Measurements from ENCODE around the gene MSL3B.

The MSL3B gene

DNA sequence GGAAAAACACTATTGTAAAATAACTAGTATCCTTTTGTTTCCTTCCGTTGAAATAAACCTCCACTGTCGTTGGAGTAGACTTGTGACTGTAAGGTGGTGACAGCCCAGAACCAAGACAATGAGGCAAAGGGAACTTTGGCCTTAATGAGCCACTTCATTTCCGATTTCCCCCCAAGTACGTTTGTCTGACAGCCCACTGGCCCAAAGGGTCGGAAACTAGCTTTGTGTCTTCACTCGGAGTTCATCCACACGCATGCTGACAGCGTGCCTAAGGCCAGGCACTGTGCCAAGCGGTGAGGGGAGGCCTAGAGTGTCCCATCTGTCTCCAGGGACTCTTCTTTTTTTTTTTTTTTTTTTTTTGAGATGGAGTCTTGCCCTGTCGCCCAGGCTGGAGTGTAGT lies 34.8 kb downstream of the MSL3B start:
- DNase-seq (ENCODE audit: low read depth in 3 of 3) = no peak

DNA sequence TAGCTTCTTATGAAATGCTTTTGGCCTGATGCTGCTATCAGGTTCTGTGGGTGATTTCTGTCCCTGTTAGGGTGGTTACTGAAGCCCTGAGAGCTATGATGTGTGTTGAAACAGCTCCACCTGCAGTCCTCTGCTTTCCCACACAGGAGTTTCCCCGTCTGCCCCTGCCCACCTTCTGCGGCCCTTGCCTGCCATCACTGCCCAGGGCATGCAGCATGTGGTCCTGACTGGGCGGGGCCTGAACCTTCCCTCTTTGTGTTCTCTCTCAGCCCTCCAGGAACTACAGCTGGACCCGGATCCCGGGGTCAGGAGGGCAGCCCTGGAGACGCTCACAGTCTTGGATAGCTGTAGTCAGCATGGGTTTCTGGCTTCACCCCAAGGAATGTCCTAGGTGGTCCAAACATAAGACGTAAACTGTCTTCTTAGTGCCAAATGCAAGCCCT lies 35.3 kb downstream of the MSL3B start:
- no peak for DNase-seq (ENCODE audit: low read depth in 3 of 3)

DNA sequence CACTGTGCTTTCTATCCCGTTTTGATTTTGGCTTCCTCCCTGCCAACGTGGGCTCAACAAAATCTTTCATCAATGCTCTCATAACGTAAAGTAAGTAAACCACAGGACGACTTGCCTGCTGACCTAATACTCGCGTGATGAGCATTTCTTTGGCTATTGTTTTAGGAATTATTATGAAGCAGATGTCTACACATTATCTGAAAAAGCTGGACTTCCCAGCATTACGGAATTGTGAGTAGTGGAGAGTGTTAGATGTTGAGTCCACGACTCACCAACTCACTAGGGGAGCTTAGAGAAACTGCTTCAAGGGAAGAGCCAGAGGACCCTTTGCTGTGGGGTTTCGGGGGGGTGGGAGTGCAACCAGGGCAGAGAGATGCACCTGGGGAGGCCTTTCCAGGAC lies 35.8 kb downstream of the MSL3B start:
- no peak for DNase-seq (ENCODE audit: low read depth in 3 of 3)

DNA sequence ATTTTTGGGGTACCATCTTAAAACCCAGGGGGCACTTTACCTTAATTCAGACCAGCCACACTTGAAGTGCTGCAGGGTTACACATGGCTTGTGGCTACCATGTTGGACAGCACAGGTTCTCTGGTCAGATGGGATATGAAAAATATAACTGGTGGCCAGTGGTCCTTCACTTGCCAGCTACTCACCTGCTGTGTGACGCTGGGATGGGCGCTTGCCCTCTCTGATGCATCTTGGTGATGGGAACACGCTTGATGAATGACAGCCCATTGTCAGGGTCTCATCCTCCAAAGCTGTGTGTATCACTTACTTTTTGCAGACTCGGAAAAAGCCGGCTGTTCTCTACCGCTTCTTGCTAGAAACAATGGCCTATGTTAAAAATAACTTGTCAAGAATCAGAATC lies 36.3 kb downstream of the MSL3B start:
- DNase-seq (ENCODE audit: low read depth in 3 of 3) = no peak

DNA sequence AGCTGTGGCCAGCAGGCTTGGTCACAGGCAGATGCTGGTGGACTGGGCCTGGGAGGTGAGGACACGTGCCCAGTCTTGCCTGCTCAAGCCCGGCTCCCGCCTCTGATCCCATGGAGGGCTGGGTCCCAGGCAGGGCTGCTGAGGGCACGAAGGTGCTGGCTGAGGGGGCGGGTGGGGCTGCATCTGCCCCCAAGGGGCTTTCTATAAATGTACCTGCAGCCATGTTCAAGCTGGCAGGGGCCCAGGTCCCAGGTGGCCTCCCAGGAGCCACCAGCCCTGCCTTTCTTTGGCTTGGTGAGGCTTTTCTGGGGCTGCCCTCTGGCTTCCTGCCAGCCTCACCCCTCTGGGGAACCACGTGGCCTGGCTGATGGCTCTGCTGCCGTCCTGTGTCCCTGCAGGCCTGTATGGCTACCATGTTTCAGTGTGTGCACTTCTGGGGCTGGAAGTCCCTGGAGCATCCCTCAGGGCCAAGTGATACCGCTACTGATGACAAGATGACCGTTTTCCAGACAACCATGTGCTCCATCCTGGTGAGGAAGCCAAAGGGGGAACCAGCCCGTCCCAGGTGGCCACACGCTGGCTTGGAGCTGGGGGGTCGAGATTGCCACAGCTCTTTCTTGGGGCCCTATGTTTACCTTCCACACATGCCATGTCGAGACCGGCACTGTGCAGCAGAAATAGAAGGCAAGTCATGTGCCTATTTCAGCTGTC lies 37.0 kb downstream of the MSL3B start:
- no peak for DNase-seq (ENCODE audit: low read depth in 3 of 3)

DNA sequence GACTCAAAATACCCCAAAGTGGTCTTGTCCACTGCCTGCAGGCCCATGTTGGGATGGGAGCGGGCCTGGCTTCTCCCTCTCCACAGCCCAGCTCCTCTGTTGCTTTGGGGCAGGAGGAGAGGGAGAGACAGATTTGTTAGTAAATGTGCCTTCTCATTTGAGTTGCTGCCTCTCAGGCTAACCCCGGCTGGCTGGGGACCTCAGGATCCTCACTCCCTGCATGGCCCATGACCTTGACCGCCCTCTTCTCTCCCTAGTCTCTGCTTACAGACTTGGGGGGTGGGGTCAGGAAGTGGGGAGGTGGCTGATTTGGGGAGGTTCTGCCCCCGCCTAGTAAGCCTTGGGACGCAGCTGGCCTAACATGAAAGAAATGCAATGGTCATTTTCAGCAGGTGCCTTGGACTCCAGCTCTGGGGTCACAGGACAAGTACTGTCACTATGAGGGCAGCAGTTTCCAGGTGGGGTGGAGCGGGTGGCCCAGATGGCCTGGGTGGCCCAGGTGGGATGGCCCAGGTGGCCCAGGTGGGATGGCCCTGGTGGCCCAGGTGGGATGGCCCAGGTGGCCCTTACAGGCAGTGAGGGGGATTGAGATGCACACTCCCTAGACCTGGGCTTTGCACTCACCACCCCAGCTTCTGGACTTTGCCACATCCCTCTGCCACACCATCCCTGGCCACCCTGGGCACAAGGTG lies 37.9 kb downstream of the MSL3B start:
- DNase-seq (ENCODE audit: low read depth in 3 of 3) = no peak

DNA sequence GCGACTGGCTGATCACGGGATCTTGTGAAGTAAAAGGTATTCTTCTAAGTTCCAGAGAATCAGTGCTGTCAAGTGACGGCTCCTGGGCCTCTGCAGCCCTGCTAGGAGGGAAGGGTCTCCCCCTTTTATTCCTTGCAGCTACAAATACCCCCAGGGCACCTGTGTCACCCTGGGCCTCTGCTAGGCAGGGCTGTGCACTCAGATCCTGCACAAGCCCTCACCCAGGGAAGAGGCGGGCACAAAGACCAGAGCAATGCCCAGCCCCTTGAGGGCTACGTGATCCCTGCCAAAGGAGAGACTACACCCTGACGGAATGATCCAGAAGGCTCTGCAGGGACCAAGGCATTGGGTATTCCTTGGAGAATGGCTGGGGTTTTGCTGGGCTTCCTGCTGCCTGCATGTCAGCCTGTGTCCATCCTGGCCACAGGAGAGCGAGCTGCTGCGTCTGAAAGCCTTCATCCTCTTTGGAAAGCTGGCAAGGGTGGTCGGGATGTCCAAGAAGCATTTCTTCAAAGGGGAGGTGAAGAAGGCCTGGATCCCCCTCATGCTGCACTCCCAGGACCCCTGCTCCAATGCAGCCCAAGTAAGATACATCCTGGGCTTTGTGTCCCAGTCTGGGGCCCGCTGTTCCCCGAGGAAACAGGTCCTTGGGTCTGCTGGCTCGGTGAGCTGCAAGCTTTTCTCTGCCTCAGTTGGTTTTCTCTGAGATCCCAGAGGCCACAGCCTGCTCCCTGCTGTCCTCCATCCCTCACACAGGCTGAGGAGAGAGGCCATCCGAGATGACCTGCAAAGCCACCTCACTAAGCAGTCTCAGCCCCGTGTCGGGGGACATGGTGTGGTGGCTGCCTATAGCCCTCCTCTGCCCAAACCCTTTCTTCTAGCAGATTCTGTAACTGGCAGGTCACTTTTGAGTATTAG lies 38.7 kb downstream of the MSL3B start:
- DNase-seq (ENCODE audit: low read depth in 3 of 3) = no peak

DNA sequence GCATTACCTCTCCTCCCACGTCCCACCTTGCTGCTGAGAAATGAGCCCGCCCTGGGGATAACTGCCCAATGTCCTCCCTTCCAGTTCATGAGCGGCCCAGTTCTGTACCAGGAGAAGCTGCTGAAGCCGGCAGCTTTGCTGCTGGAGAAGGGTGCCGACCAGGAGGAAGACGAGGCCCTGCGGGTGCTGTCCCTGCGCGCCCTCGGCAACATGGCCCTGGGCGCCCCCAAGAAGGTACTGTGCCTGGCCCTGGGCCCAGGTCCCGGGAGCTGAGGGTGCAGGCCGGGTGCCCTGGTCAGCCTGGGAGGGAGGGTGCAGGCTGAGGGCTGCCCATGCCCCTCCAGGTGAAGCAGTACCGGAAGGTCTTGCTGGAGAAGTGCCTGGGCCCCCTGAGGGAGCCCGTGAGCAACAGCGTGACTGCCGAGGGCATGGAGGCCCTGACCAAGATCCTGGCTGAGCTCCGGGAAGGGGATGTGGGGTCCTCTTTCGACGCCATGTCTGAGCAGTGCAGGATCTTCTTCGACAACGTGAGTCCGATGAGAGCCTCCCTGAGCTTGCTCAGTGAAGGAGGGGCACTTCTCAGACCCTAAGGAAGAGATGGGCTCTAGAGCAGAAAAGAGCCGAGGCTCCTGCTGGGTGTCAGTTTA lies 39.5 kb downstream of the MSL3B start:
- DNase-seq (ENCODE audit: low read depth in 3 of 3) = no peak

DNA sequence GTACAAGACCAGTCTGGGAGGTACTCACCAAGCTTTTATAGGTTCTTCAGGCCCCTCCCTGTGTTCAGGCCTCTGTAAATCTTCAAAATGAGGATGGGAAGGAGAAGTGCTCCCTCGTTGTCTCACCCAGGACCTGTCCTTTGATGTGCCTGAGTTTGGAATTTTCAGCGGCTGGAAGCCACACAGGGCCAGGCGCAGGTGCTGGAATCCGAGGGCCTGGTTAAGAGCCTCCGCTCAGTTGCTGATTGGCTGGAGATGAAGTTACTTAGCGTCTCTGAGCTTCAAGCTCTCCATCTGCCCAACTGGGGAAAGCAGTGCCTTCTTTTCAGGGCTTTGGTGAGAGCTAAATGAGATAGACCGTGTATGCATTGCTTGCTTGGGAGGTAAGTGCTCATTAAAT lies 43.8 kb downstream of the MSL3B start:
- DNase-seq (ENCODE audit: low read depth in 3 of 3) = no peak

DNA sequence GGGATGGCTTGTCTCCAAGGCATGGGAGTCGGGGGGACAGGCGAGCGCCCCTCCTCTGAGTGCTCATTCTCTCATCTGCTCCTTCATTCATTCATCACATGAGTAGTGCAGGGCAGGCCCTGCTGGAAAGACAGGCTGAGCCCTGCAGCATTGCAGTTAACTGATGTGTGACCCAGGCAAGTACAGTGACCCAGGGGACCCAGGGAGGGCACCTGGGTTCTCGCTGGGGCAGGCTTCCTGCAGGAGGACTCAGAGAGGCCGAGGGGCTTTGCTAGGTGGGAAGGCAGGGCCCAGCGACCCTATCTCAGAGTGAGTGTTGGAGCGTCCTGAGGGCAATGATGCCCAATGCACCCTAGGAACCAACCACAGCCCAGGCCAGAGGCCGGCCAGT lies 44.5 kb downstream of the MSL3B start:
- no peak for DNase-seq (ENCODE audit: low read depth in 3 of 3)

DNA sequence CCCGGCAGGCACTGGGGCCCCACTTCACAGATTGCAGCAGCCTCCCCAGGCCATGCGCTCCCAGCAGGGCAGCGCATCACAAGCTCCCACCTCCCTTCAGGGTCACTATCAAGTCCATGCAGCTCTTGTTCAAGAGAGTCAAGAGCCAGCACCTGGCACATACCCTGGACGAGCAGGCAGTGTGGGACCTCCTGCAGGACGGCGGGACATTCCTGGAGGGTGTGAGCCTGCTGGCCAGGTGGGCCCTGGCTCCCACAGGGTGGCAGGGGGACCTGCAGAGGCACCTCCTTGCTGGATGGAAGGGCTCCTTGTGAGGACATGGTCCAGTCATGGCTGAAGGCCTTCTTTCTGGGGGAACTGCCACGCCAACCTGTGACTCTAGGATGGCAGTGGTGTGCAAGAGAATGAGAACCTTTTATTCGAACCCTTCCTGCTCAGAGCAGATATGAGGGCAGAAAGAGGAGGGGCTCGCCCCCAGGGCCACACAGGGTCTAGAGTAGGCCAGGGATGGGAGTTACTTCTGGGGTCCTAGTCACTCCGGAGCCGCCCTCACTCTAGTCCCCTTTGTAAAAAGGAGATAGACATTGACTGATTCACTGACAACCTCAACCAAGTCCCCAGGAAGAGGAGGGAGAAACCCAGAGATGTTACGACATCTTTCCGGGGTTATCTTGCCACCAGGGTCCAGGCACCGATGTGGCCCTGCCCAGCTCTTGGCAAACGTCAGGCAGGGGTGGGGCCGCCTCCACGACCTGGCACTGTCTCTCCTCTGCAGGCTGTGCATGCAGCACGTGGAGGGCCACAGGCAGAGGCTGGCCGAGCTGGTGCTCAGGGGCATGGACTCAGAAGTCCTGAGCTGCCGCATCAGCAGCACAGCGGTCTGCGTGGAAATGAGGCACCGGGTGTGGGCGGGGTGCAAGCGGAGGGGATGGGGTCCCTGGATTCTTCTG lies 45.1 kb downstream of the MSL3B start:
- DNase-seq (ENCODE audit: low read depth in 3 of 3) = no peak

DNA sequence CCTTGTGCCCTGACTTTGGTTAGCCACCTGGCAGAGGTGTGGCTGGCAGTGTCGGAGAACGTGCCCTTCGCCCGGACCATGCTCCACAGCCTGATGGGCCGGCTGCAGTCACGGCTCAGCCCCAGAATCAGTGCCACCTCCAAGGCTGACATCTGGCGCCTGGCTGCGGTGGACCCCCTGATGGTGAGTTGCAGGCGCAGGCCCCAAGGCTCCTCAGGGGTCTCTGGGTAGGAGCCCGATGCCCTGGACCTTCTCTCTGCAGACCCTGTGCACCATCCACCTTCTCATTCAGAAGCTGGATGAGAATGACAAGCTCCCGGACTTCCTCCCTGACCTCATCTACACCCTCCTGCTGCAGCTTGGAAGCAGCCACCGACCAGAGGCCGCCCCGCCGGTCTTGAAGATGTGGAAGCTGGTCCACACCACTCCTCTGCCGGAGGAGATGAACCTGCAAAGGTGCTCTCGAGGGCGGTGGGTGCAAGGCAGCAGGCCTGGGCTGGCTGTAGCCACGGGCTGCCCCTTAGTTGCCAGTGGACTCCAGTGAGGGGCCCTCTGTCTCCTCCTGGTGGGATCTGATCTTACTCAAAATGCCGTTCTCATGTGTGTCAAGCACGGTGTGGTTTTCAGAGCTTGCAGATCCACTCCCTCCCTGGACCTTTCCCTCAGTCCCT lies 46.0 kb downstream of the MSL3B start:
- no peak for DNase-seq (ENCODE audit: low read depth in 3 of 3)

DNA sequence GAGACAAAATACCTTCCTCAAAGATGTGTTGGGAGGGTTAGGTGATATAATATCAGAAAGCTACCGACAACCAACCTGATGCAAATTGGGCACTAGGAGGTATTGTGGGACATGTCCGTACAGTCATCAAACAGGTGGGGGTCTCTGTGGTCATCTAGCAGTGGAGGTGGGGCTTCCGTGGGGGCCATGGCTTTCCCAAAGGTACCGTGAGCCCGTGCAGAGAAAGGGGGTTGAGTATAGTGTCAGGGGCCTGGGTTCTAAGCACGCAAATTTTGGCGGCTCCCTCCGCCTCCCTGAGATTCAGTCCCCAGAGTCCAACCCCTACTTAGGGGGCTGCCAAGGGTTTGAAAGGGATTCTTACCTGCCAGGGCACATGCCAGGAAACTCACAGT lies 46.5 kb downstream of the MSL3B start:
- no peak for DNase-seq (ENCODE audit: low read depth in 3 of 3)

DNA sequence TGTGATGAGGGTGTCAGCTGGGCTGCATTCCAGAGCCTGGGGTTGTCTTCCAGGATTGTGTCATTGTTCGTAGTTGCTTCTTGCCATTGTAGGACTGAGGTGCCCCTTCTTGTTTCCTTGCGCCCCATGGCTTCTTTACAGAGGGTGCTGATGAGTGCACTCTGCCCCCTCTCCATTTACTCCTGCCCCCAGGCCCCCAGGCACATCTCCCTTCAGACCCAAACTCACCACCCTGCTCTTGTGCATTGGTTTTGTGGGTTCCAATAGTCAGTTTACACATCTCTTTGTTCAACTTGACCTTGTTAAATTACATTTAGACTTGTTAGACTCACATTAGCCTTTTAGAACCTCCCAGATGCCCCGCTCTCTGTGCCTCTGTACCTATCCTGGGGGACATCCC lies 47.0 kb downstream of the MSL3B start:
- DNase-seq (ENCODE audit: low read depth in 3 of 3) = no peak

DNA sequence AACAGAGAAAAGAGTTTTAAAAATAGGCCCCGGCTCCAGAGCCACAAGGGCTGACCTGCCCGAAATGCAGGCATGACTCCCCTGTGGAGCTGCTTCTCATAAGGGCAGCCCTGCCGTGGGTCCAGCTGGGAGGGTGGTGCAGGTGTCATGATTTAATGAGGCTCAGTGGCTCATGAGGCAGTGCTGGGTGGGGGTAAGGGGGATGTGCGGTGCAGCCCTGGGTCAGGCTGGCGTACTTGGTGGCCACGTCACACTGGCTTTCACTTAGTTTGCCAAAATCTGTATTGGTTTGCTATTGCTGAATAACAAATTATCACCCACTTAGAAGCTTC lies 47.4 kb downstream of the MSL3B start:
- no peak for DNase-seq (ENCODE audit: low read depth in 3 of 3)

DNA sequence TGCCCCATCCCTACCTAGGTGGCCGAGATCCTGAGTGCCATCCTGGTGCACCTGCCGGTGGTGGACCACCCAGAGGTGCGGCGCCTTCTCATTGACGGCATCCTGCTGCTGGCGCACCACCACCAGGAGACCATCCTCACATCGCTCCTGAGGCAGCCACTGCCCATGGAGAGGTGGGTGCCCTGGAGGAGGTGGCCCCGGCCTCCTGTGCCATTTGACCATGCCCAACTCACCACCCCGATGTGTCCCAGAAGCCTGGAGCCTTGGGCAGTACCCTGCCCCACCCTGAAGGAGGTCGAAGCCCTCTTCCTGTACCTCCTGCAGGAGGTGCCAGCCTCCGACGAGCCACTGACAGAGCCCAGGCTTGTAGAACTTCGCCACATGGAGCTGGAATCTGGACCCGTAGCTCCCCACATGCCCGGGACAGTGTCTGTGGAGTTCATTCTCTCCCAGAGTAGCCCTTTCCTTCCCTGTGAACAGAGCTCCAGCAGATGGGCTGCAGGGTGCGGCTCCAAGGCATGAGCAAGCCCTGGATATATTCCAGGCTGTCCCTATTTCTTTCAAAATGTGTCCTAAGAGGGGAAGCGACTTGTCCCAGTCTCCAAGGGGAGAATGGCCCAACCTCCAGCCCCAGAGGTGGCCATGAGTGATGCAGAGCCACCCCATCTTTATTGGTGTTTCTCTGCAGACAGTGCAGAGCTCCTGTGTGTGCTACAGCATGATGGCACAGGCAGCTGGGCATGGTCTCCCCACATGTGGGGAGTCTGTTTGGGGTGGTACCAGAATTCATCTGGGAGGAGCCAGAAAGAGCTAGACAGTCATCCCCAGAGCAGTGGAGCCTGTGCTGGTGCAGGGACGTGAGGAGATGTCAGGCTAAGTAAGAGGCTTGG lies 48.1 kb downstream of the MSL3B start:
- no peak for DNase-seq (ENCODE audit: low read depth in 3 of 3)

DNA sequence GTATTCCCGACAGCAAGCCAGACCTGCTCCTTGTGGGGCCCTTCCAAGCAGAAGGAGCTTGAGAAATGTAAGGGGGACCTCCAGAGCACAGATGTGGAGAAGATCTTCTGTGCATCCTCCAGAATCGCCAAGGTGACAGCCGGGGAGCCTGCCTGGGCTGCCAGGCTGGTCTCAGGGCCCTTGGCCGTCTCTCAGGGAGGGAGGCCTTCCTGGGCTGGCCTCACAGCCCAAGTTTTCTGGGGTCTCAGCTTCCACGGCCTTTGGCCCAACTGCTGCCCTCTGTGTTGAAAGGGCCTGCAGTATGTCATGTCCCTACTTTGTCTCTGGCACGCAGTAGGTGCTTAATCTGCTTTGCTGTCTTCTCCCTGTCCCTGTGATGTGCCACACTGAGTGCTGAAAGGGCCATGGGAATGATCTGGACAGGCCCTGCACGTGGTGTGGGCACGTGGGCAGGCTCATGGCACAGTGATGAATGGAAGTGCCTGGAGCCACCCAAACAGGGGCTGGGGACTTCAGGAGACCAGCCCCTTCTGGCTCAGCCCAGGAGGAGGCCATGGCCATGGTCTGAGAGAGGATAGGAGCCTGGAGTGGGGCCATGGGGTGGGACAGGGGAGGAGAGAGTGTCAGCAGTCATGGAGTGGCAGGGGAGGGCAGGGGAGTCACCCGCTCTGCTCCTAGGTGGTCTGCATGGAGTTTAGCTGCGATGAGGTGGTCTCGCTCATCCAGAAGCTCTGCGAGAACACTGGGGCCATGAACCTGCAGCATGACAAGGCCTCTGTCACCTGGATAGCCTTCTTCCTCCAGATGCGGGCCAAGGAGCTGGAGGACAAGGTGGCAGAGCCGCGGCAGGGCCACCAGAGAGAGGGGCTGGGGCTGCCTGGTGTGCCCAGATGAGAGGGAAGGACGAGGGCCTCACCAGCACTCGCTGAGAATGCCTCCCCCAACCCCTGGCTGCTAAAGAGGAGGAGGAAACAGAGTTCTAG lies 49.3 kb downstream of the MSL3B start:
- DNase-seq (ENCODE audit: low read depth in 3 of 3) = no peak

DNA sequence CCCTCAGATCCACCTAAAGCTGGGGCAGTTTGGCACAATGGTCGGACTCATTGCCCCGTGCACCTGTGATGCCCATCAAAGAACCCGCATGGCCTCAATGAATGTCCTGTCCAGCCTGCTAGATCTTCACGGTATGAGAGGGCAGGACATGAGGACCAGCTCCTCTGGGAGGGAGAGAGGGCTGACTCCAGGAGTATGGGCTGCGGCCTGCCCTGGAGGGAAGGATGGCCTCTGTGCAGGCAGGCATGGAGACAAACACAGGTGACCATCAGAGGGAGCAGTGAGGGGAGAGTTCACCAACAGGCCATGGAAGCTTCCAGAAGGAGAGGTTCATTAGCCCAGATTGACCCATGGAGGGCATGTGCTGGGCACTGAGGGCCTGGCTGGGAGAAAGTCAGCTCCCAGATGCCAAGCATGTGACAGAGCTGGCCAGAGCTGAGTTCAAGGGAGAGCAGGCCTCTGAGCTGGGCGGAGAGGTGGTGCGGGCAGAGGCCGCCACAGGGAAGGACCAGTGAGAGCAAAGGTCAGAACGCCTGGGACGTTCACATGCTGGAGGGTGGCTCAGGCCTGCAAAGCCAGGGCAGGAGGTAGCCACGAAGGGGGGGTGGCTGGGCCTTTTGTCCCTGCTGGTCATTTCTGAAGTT lies 50.1 kb downstream of the MSL3B start:
- DNase-seq (ENCODE audit: low read depth in 3 of 3) = no peak
